Right ventricle myocardium inferior (tissue), 1 donor: ENCODE measurements around the gene KLF13. TPM values are rescaled to one million over a fixed set of nuclear protein-coding genes. Genes with fewer than 3 reads are reported as not detected.
A peak's percentile ranks its signal among the peaks of the same experiment; 100 is the strongest.
"Not testable (repeated sequence)": the region's sequence is repeated elsewhere in the genome, so short reads cannot be mapped to it uniquely, and the experiment has no call there.

Experiments used
- ATAC-seq: fragments of 200-7000 bp; cut with Tn5 transposase; one replicate; pipeline ENCODE4 v1.9.1; 2020; ENCODE audit warnings: mild to moderate bottlenecking, moderate library complexity
- DNase-seq: peaks from one replicate; pipeline ENCODE4 v3.0.0; 2021; ENCODE audit errors: missing footprints
- intact Hi-C: fragments of 100-400 bp; cut with DNase I; formaldehyde crosslinking; loops from one replicate; pipeline ENCODE4 v1.11.0; 2022
- total RNA-seq: library from RNA; stranded (reverse); fragmentation: NEBNext Ultra II Directional; extraction: Animal tissue kit (Norgen Biotek cat#: 25700); gene quantifications from one replicate; pipeline ENCODE4 v1.2.1, GENCODE V29; 2021
- donor health status: DM: no; HTN: yes; CAD: no; lungs with severe emphysema.

Gene KLF13
- total RNA-seq, 1 donor from 2014 or later = 63.4 TPM

DNA sequence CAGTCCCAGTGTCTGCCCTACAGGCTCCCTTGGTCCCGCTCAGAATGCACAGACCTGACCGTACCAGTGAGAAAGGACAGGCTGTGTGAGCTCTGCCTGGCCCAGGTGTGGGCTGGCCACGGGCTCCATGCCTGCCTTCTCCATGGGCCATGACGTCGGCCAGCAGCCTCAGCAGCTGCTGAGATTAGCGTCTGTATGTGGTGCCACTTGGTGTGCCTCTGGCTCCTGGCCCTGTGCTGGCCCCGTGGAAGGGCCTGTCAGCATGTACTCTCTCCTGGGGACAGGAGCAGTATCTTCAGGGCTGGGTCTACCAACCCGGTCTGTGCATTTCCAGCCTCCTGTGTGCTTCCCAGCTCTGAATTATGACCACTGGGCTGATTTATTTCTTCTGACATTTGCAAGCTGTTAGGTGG, 25.7 kb downstream of the KLF13 start:
- peak; percentile 73 for ATAC-seq
- DNase-seq = peak; percentile 83
- intact Hi-C loops = loop anchor here (2.0 kb wide), 1 partner anchor 24 kb away; no protein-coding TSS in a partner anchor

DNA sequence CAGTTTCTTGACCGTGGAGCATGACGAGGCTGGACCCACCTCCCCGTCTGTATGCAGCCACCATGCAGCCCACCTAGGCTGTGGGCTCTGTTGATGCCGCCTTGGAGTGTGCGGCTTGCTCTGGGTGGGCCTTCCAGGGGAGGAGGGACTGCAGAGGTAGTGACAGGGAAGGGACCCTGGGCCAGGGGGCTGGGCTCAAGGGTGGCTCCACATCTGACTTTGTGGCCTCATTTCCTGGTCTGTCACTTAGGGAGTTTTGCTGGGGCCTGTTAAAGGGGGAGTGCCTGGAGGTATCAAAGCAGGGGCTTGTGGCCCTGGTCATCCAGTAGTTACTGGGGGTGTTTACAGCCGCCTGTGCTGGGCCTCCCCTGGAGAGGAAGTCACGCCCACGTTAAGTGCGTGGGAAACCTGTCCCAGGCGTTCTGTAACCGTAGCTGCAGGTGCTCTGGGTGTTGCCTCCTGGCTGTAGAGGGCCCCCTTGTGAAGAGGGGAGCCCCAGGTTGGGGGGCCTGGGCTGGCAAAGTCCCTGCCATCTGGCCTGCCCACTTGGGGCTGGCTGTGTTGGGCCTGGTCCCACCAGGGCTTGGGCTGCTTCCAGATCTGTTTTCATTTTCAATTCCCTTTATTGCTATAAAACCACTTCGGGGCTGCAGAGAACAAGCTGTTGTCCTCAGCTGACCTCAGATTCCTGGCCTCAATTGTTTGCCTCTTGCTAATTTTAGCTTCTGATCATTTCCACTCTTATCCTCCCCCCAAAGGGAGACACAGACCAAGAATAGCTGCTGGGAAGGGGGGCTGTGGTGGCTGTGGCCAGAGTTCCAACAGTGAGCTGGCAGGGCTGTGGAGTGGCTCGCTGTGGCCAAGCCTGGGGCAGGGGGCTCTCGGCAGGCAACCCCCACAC, 26.5 kb downstream of the KLF13 start:
- DNase-seq = peak; percentile 81
- intact Hi-C loops = loop anchor here (1.0 to 2.0 kb wide), 2 partner anchors 11 to 24 kb away; no protein-coding TSS in a partner anchor
- peak; percentile 82 for ATAC-seq

DNA sequence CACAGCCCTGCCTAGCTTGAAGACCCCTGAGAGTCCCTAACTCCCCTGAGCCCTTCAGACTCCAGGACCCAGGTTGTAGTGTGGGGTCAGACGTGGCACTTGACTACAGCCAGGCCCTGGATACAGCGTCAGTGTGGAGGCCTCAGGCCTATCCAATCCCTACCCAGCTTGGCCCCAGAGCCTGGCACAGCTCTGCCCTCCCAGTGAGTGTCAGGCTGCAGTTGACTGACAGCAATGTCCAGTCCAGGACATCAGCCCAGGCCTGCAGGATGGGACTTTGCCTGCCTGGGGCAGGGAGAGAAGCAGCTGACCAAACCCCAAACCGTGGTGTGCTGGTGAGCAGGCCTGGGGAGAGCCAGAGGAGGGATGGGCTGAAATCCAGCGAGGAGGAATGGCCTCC, 27.3 kb downstream of the KLF13 start:
- ATAC-seq = peak; percentile 72
- intact Hi-C loops = loop anchor here (1.0 to 2.0 kb wide), 2 partner anchors 10 to 25 kb away; no protein-coding TSS in a partner anchor
- peak; percentile 78 for DNase-seq

DNA sequence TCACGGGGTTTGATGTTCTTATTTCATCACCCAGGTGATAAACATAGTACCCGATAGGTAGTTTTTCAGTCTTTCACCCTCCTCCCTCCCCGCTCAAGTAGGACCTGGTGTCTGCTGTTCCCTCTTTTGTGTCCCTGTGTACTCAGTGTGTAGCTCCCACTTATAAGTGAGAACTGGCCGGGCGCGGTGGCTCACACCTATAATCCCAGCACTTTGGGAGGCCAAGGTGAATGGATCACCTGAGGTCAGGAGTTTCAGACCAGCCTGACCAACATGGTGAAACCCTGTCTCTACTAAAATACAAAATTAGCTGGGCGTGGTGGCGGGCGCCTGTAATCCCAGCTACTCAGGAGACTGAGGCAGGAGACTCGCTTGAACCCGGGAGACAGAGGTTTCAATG, 29.5 kb downstream of the KLF13 start:
- DNase-seq = peak; percentile 11
- ATAC-seq, intact Hi-C loops: not testable (repeated sequence)

DNA sequence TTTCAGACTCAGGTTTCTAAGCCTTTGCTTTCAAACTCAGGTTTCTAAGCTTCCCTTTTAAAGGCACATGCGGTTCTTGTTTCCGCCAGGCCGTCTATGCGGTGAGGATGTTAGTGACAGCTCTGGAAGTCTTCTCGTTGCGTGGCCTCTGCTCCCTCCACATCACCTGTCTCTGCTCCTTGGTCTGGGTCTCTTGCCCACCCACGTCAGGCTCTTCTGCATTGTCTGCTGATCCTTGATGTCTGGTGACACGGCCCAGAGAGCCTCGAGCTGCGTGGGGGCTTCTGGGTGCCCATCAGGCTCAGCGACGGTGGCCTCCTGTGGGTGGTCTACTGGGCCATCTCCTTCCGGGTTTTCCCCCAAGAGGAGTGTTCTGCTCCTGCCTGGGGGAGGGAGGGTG, 30.5 kb downstream of the KLF13 start:
- DNase-seq (peak; percentile 70), ATAC-seq (no peak)
- intact Hi-C loops = no loop called here

DNA sequence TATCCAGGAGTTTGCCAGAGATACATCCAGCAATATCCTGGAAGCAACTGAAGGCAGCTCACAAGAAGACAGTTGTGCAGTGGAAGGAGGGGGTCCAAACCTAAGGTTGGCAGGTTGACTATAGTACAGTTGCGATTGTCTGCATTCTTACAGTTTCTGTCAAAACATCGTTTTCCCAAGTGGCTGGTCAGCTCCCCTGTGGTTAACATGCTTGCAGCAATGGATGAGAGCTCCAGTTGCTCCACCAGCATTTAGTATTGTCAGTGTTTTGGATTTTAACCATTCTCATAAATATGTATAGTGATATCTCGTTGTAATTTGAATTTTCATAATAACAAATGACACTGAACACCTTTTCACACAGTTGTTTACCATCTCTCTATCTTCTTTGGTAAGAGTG, 31.5 kb downstream of the KLF13 start:
- intact Hi-C loops = no loop called here
- ATAC-seq (no peak), DNase-seq (no peak)

DNA sequence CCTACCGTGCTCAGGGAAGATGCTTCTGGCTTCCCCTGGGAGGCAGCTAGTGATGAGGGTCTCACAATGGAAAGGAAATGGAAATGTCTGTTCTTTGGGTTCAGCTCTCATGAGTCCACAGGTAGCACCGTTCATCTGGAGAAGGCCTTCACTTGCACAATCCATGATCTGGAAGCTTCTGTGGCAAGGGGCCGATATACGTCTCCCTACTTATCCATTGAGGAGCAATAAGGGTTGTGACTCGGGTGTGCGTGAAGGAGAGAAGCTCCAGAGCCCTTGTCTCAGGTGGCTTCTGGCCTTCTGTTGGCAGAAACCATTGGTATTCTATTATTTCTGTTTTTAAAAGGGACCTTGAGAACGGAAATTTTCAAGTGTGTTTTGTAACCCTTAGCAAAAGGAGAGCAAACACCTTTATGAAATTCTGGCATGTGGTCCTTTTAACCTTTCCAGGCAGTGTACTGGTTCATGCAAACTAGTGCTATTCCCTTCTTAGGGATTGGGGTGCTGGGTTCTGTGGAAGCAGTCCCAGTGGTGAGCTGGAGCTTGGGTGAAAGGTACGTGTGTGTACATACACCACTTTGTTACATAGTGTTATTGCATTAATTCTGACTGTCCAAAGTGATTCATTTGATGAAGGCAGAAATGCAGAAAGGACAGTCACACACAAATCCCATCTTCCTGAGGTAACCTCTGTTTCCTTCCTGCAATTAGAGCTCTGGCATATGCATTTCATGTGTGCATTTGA, 32.5 kb downstream of the KLF13 start:
- DNase-seq = peak; percentile 34
- no peak for ATAC-seq
- intact Hi-C loops = no loop called here

DNA sequence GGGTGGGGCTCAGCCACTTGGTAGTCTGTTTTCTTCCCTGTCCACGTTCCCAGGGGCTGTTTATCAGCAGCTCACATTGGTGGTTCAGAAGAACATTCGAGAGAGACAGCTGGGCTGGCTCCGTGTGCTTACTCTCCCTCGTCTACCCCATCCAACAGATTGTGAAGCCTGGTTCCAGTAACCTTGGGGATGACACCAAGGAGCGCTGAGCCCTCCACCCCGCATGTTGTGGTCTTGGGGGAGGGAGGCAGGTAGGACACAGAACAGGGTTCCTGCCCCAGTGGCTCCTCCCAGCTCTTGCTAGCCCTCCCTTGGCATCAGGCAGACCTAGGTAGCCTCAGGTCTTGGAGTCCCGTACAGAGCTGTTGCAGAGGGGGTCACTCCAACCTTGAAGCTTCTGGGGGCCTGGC, 33.1 kb downstream of the KLF13 start:
- ATAC-seq = no peak
- intact Hi-C loops = loop anchor here (10.0 kb wide), 1 partner anchor 125 kb away; no protein-coding TSS in a partner anchor
- peak; percentile 23 for DNase-seq

DNA sequence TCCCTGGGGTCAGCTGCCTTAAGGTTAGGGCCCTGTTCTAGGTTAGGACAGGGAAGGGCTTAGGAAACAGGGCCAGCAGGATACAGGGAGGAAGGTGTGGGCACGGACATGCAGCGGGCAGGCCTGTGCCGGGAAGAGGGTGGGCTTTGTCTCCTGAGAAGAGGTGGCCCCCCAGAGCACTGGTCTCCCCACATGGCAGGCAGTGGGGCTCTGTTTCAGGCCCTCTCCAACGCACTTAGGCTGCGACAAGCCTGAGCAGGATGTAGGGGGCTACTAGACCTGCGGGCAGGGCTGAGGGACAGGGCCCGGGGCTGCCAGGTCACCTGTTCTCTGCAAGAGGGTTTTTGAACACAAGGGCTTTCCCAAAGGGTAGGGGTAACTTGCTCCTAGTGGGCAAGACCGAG, 33.5 kb downstream of the KLF13 start:
- peak; percentile 25 for DNase-seq
- no peak for ATAC-seq
- intact Hi-C loops = loop anchor here (10.0 kb wide), 1 partner anchor 125 kb away; no protein-coding TSS in a partner anchor

DNA sequence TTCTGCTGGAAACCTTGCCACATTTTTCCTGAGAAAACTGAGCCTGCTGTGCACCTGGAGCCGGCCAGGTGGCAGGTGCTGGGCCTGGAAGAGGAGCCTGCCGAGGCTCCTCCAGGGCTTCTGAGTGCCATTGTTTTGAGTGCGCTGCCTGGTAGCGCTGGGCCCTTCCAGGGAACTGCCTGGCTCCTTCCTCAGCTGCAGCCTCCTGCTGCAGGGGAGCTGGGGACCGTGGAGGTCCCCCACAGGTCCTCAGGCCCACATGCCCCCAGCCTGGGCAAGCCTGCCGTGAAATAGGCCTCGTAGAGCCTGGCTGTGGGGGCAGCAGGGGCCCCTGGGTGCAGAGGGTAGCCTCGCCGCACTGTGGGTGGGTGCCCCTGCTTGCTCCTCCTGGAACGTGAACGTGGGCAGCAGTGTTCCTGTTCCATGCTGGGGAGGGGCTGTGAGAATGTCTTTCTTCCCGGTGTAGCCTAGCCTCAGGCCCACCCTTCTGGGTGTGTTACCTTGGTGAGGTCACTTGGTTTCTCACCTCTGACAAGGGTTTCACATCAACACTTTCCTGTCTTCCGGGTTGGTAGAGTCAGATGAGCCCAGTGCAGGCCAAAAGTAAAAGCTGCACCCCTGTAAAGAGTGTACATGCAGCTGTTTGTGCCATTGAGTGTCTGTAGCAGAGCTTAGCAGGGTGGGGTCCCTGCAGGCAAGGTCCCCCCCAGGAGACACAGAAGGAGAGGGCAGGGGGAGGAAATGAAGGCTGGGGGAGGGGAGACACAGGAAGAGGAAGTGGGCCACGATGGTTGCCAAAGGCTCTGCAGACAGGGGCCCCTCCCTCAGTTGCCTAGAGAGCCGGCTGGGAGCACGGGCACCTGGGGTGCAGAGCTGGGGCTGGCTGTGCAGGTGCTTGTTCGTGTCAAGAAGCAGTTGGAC, 34.5 kb downstream of the KLF13 start:
- DNase-seq (peak; percentile 80), ATAC-seq (no peak)
- intact Hi-C loops = loop anchor here (10.0 kb wide), 1 partner anchor 124 kb away; no protein-coding TSS in a partner anchor

DNA sequence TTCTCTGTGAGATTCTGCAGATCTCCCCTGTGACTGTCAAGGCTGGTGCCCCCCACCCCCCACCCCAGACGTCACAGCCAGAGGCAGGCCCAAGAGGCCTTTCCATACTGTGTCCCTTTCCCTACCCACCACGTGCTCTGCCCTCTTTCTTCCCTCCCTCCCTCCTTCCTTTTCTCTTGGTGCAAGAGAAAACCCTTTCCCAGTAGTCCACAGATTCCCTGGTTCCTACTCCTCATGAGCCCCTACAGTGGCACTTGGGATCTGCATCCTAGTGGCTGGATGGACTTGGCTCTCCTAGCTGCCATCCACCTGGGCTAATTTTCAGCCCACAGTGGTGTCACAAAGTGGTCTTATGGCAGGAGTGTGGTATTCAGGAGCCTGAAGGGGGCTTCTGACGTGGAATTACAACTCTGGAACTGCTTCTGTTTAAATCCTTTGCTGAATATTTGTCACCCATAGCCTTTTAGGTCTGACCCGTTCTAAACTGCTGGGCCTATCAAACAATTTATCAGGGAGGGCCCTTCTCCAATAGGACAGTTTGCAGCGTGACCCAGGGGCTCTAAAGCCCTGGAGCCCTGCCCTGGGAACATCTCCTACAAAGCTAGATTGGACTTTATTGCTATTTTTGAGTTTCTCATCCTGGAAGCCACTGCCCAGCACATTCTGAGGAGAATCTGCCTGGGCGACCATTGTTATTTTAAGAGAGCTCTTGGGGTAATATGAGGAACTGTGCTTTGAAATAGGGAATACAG, 35.3 kb downstream of the KLF13 start:
- no peak for ATAC-seq
- DNase-seq = peak; percentile 55
- intact Hi-C loops = loop anchor here (10.0 kb wide), 1 partner anchor 123 kb away; no protein-coding TSS in a partner anchor

DNA sequence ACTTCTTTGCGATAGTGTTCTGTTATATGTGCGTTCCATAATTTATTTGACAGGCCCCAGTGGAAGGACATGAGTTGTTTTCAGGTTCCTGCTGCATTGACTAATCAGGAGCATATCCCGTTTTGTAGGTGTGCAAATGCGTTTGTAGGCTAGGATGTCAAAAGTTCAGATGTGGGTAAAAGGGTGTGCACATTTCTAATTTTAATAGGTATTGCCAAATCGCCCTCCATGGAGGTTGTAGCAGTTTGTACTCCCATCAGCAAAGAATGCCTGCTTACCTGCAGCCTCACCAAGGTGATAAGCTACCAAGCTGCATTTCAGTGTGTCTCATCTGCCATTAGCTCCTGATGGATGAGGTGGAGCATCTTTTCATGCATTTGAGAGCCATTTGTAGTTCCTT, 36.3 kb downstream of the KLF13 start:
- ATAC-seq (no peak), DNase-seq (no peak)
- intact Hi-C loops = loop anchor here (10.0 kb wide), 1 partner anchor 122 kb away; no protein-coding TSS in a partner anchor

DNA sequence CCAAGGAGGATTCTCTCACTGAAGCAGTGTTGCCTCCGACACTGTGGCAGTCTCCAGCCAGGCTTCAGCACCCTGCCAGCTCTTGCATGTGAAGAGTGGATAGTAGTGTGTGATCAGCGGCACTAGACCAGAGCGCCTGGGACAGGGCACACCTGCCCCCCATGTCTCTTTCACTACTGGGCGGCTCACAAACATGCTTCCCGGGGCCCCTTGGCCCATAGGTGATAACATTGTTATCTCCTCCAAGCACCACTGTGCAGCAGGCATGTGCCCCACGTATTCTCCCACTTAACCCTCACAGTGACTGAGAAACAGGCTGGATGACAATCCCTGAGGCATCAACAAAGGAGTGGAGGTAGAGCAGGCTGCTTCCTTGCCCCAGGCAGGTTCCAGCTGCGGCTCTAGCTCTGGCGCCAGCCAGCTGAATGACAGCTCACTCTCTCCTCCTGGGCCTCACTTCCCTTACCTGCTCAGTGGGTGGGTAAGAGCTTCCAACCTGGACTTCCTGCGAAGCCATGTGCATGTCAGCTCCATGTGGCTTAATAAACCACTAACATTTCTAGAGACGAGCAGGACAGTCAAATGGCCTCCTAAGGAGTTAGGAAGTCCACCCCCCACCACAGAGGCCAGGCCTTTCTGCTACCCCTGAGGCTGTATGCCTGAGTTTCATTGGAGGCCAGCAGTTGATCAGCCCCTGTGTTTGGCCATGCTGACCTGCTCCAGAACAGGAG, 37.8 kb downstream of the KLF13 start:
- ATAC-seq (no peak), DNase-seq (peak; percentile 67)
- intact Hi-C loops = loop anchor here (1.0 to 10.0 kb wide), 3 partner anchors 11 to 120 kb away; partner anchors contain the start of gene KLF13

DNA sequence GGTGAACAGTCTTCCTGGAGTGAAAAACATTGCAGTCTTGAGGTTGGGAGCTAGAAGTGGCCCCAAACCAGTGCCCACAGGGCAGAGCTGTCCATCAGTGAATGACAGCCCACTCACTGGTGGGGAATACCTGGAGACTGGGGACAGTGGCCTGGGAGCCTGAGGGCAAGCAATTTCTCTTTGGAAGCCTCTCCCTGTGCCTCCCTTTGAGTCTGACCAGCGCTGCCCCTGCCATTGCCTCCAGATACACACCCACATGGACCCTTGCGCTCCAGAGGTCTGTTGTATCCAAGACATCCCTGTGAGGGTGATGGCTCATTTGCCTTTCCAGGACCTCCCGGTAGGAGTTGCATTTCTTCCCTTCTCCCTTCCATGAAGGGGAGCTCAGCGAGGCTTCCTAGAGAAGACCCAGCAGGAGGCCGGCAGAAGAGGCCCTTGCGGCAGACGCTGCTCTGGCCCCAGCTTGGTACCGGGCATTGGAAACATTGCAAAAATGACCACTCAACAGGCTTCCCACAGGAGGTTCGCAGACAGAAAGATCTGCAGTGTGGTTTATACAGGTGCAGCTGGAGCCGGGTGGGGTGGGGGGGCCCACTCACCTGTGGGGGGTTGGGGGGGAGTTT, 38.5 kb downstream of the KLF13 start:
- peak; percentile 16 for DNase-seq
- intact Hi-C loops = loop anchor here (1.0 to 10.0 kb wide), 2 partner anchors 39 to 120 kb away; partner anchors contain the start of gene KLF13
- ATAC-seq = no peak

DNA sequence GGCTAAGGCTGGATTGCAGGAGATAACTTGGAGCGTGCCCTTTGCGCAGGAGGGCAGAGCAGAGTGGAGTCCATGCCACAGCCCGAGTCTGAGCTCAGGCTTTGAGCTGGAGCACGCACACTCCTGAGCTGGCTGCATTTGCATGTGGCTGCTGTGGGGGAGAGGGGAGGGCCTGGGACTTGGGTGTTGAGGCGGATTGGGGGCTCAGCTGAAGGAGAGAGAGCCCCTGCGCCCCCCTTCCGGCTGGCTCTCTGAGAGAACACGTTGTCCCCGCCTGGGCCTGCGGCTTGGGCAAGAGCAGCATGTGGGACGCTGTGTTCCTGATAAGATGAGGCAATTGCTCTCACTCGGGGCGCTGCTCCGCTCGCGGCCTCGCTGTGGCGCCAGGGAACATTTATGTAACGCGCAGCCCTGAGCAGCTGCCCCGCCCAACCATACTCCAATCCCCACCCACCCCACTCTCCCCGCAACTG, 39.1 kb downstream of the KLF13 start:
- intact Hi-C loops = loop anchor here (1.0 to 10.0 kb wide), 5 partner anchors 21 to 119 kb away; partner anchors contain the start of gene KLF13
- ATAC-seq = peak; percentile 90
- DNase-seq = peak; percentile 98

DNA sequence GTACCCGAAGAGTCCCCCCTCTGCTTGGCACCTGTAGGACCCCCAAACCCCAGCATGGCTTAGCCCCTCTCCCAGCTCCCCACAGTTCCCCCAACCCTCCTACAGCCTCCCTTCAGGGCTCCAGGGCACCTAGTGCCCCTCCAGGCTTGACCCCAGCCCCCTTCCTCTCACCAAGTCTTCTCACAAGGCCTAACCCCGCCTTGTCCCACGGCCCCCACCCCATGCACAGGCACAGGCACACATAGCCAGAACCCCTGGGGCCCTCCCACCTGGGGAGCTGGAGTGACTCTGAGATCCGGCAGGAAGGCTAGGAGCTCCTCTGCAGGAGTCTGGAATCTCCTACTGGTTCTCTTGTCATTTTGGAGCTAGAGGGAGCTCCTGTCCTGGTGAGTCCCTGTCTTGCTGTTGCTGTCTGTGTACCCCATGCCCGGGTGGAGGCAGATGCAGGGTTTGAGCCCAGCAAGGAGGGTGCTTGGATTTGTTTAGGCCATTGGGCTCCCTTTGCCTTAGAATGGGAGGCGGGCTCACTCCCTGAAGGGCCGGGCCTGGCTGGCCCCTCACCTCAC, 39.6 kb downstream of the KLF13 start:
- intact Hi-C loops = loop anchor here (2.0 to 10.0 kb wide), 4 partner anchors 21 to 119 kb away; no protein-coding TSS in a partner anchor
- no peak for DNase-seq
- peak; percentile 54 for ATAC-seq
